Smooth muscle cell (in vitro differentiated cells): ENCODE results near the gene LMBRD1. TPM values are rescaled to one million over a fixed set of nuclear protein-coding genes. Genes with fewer than 3 reads are reported as not detected.

Experiments
- DNase-seq: peaks from one replicate; lab custom pipeline; 2025; ENCODE audit not compliant: unreplicated experiment; lab: John Stamatoyannopoulos, UW
- H2AFZ ChIP-seq: fragments of 200-600 bp; sonication (generic); 2 replicates; pipeline ENCODE4 v1.6.0; 2016; ENCODE audit warnings: antibody characterized with exemption, low read depth, mild to moderate bottlenecking
- H3F3A ChIP-seq: fragments of 200-600 bp; sonication (generic); 2 replicates; pipeline ENCODE4 v1.6.0; 2017; ENCODE audit warnings: antibody characterized with exemption, low read depth
- H3K27ac ChIP-seq: fragments of 200-600 bp; sonication (generic); 2 replicates; pipeline ENCODE4 v1.5.1; 2016; ENCODE audit warnings: low read depth, mild to moderate bottlenecking
- H3K27me3 ChIP-seq: fragments of 200-600 bp; sonication (generic); 2 replicates; pipeline ENCODE4 v1.6.1; 2016; ENCODE audit warnings: low read depth, mild to moderate bottlenecking
- H3K36me3 ChIP-seq: fragments of 200-600 bp; sonication (generic); 2 replicates; pipeline ENCODE4 v1.5.1; 2016; ENCODE audit warnings: low read depth
- H3K4me1 ChIP-seq: fragments of 200-600 bp; sonication (generic); 2 replicates; pipeline ENCODE4 v1.5.1; 2016; ENCODE audit warnings: low read depth
- H3K4me2 ChIP-seq: fragments of 200-600 bp; sonication (generic); 2 replicates; pipeline ENCODE4 v1.6.0; 2016; ENCODE audit warnings: mild to moderate bottlenecking
- H3K4me3 ChIP-seq: fragments of 200-600 bp; sonication (generic); 2 replicates; pipeline ENCODE4 v1.5.1; 2016; ENCODE audit warnings: mild to moderate bottlenecking
- H3K79me2 ChIP-seq: fragments of 200-600 bp; sonication (generic); 2 replicates; pipeline ENCODE4 v1.6.0; 2016; ENCODE audit warnings: low read depth, mild to moderate bottlenecking
- H3K9ac ChIP-seq: fragments of 200-600 bp; sonication (generic); 2 replicates; pipeline ENCODE4 v1.6.0; 2016; ENCODE audit warnings: low read depth
- H3K9me3 ChIP-seq: fragments of 200-600 bp; sonication (generic); replicated peaks from 2 replicates; pipeline ENCODE4 v1.5.1; 2016; ENCODE audit warnings: low read depth
- H4K20me1 ChIP-seq: fragments of 200-600 bp; sonication (generic); 2 replicates; pipeline ENCODE4 v1.6.0; 2016; ENCODE audit warnings: low read depth
- CTCF ChIP-seq: fragments of 200-600 bp; sonication (generic); IDR thresholded peaks from 2 replicates; pipeline ENCODE4 v1.5.1; 2017; ENCODE audit warnings: borderline replicate concordance, mild to moderate bottlenecking, antibody characterized with exemption; ENCODE audit not compliant: insufficient read depth, poor library complexity, severe bottlenecking
- WGBS: methylation state at CpG from one replicate; pipeline ENCODE4 v1.1.7; 2016; ENCODE audit warnings: low lambda C conversion rate; 5-methylcytosine and 5-hydroxymethylcytosine counted together
- polyA plus RNA-seq: library from polyadenylated mRNA; unstranded; fragments of >200 nt; fragmentation: Nextera tagmentation; extraction: Ambion mirVana; gene quantifications from 2 replicates; pipeline ENCODE4 v1.2.1, GENCODE V29; 2016
- total RNA-seq: library from RNA; depleted of rRNA; stranded (reverse); fragments of >200 nt; gene quantifications from 2 replicates; pipeline ENCODE4 v1.2.3, GENCODE V29; 2014

The LMBRD1 gene
- total and polyA plus RNA-seq, 2 experiments from 2014 or later = 22.3 to 78.5 TPM

- Histone ChIP-seq H3K4me1 (peaks cover 11% of the 10 kb centered on the region), H2AFZ (no peak overlapping the region), H4K20me1 (no peaks in the 10 kb centered on the region), H3K9ac (no peak overlapping the region), H3K36me3 (no peaks in the 10 kb centered on the region), H3K4me3 (no peak overlapping the region), H3K79me2 (no peaks in the 10 kb centered on the region), H3K27ac (no peak overlapping the region), H3K9me3 (no peaks in the 10 kb centered on the region), H3K4me2 (no peak overlapping the region), H3K27me3 (no peaks in the 10 kb centered on the region), H3F3A (no peaks in the 10 kb centered on the region)
- TF ChIP-seq CTCF = no peak
- no peak for DNase-seq
- WGBS = 96% methylated on average over 1 of the region's 1 CpG
Measured at GRCh38 chr6:69630767-69631166, 166.0 kb downstream of the LMBRD1 start.

DNA sequence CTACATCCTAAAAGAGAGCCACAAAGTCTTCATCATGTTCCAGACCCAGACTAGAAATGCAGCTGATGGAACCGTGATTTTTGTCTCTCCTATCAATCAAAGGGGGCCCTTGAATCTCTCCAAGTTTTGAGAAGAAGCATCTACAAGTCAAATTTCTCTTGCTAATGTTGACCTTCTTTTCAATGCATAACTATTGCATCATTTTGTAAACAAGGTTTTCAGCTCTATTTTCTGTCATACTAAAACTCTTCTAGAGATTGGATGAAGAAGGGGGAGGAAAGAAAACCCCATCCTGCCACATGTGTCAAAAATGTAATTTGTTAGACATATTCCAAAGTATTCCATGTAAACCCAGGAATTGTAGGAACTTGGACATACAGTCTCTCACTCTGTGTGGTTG lies 169.2 kb downstream of the LMBRD1 start:
- no peak overlapping the region for H3K9ac ChIP-seq
- H3K4me3 ChIP-seq = no peak overlapping the region
- H3K4me2 ChIP-seq = no peak overlapping the region
- H3K79me2 ChIP-seq = no peaks in the 10 kb centered on the region
- no peak overlapping the region for H3K27ac ChIP-seq
- H3F3A ChIP-seq = no peaks in the 10 kb centered on the region
- WGBS = 0% methylated on average over 1 of the region's 1 CpG
- no peaks in the 10 kb centered on the region for H3K9me3 ChIP-seq
- no peak for DNase-seq
- H3K4me1 ChIP-seq = peaks cover 11% of the 10 kb centered on the region
- no peaks in the 10 kb centered on the region for H4K20me1 ChIP-seq
- TF ChIP-seq CTCF = no peak
- H3K27me3 ChIP-seq = no peaks in the 10 kb centered on the region
- H3K36me3 ChIP-seq = no peaks in the 10 kb centered on the region
- no peak overlapping the region for H2AFZ ChIP-seq

DNA sequence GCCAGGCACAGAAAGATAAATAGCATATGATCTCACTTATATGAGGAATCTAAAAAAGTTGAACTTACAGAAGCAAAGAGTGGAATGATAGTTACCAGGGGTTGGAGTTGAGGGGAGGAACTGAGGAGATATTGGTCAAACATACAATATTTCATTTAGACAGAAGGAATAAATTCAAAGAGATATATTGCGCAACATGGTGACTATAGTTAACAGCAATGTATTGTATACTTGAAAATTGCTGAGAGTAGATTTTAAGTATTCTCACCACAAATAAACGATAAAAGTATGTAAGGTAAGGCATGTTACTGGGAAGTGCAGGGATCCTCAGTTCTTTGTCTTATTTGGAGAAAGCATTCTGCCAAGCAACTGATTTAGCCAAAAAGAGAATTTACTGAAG lies 171.9 kb downstream of the LMBRD1 start:
- H3K27ac ChIP-seq = no peak overlapping the region
- WGBS = 47% methylated on average over 2 of the region's 2 CpGs
- H3K36me3 ChIP-seq = no peaks in the 10 kb centered on the region
- TF ChIP-seq CTCF = no peak
- no peak overlapping the region for H3K4me3 ChIP-seq
- no peaks in the 10 kb centered on the region for H3K4me1 ChIP-seq
- H3K27me3 ChIP-seq = no peaks in the 10 kb centered on the region
- H2AFZ ChIP-seq = no peak overlapping the region
- no peak overlapping the region for H3K9ac ChIP-seq
- no peaks in the 10 kb centered on the region for H3F3A ChIP-seq
- no peaks in the 10 kb centered on the region for H3K9me3 ChIP-seq
- DNase-seq = no peak
- H4K20me1 ChIP-seq = no peaks in the 10 kb centered on the region
- H3K4me2 ChIP-seq = no peak overlapping the region
- H3K79me2 ChIP-seq = no peaks in the 10 kb centered on the region

Other genes starting within 250 kb of the LMBRD1 start
- gene COL19A1, start 69.5 kb upstream of the LMBRD1 start, total RNA-seq = 1.6 and 1.8 TPM in 2 replicates
- gene COL19A1, start 69.5 kb upstream of the LMBRD1 start, polyA plus RNA-seq = 0.55 and 0.79 TPM in 2 replicates